GM12864 (cell line): Measurements from ENCODE around the gene ADPRHL1.
"Not testable (repeated sequence)": the region's sequence is repeated elsewhere in the genome, so short reads cannot be mapped to it uniquely, and the experiment has no call there.

Experiments used
- DNase-seq: peaks from one replicate; pipeline ENCODE4 v3.0.0-alpha.2; 2011; ENCODE audit warnings: low read depth
- H3K4me3 ChIP-seq: 2 replicates; pipeline ENCODE4 v1.5.1; 2011; ENCODE audit warnings: mild to moderate bottlenecking, low read depth, low read length, control low read depth
- CTCF ChIP-seq: IDR thresholded peaks from 2 replicates; pipeline ENCODE4 v1.5.1; 2011; ENCODE audit warnings: low read depth, mild to moderate bottlenecking, moderate library complexity, low read length, control low read depth, inconsistent platforms; ENCODE audit errors: missing control alignments

The ADPRHL1 gene

GRCh38 chr13:113477724-113478123 is 24.4 kb upstream of the ADPRHL1 start:
- no peak overlapping the region for H3K4me3 ChIP-seq
- no peak for TF ChIP-seq CTCF
- DNase-seq: no peak

GRCh38 chr13:113476811-113477210 is 23.5 kb upstream of the ADPRHL1 start:
- DNase-seq: no peak
- no peak for TF ChIP-seq CTCF
- no peak overlapping the region for H3K4me3 ChIP-seq

- no peak for DNase-seq
- TF ChIP-seq CTCF: no peak
- H3K4me3 ChIP-seq: no peak overlapping the region
Measured at GRCh38 chr13:113475911-113476310, 22.6 kb upstream of the ADPRHL1 start.

GRCh38 chr13:113475280-113475679 is 22.0 kb upstream of the ADPRHL1 start:
- no peak for TF ChIP-seq CTCF
- H3K4me3 ChIP-seq: no peak overlapping the region
- no peak for DNase-seq

- TF ChIP-seq CTCF: no peak
- DNase-seq: no peak
- no peak overlapping the region for H3K4me3 ChIP-seq
Measured at GRCh38 chr13:113474179-113474578, 20.9 kb upstream of the ADPRHL1 start.

- no peak for TF ChIP-seq CTCF
Measured at GRCh38 chr13:113472355-113473025, 19.2 kb upstream of the ADPRHL1 start.

GRCh38 chr13:113471844-113472243 is 18.6 kb upstream of the ADPRHL1 start:
- H3K4me3 ChIP-seq: no peak overlapping the region
- no peak for DNase-seq
- TF ChIP-seq CTCF: no peak

More at GRCh38 chr13:113472355-113473025, 19.2 kb upstream of the ADPRHL1 start:
- no peak overlapping the region for H3K4me3 ChIP-seq
- no peak for DNase-seq

GRCh38 chr13:113470635-113471163 is 17.4 kb upstream of the ADPRHL1 start:
- not testable (repeated sequence) for DNase-seq, H3K4me3 ChIP-seq
